Osteocyte (in vitro differentiated cells): ENCODE results near the gene TNFSF10. TPM values are rescaled to one million over a fixed set of nuclear protein-coding genes. Genes with fewer than 3 reads are reported as not detected.

Experiments
- DNase-seq: peaks from one replicate; pipeline ENCODE4 v3.0.0; 2021; ENCODE audit warnings: mixed read lengths; ENCODE audit not compliant: unreplicated experiment; ENCODE audit errors: extremely low spot score
- H3K27ac Mint-ChIP-seq: one replicate; pipeline ENCODE4 v1.8.0; 2021; ENCODE audit warnings: mild to moderate bottlenecking, mixed read lengths; ENCODE audit not compliant: unreplicated experiment
- H3K27me3 Mint-ChIP-seq: one replicate; pipeline ENCODE4 v1.8.0; 2021; ENCODE audit warnings: mixed read lengths; ENCODE audit not compliant: unreplicated experiment
- H3K36me3 Mint-ChIP-seq: one replicate; pipeline ENCODE4 v1.8.0; 2021; ENCODE audit warnings: mixed read lengths; ENCODE audit not compliant: unreplicated experiment
- H3K4me1 Mint-ChIP-seq: one replicate; pipeline ENCODE4 v1.8.0; 2021; ENCODE audit warnings: mixed read lengths; ENCODE audit not compliant: unreplicated experiment
- H3K4me3 Mint-ChIP-seq: one replicate; pipeline ENCODE4 v1.8.0; 2021; ENCODE audit warnings: mild to moderate bottlenecking, moderate library complexity, mixed read lengths; ENCODE audit not compliant: unreplicated experiment
- H3K9me3 Mint-ChIP-seq: one replicate; pipeline ENCODE4 v1.8.0; 2021; ENCODE audit warnings: mixed read lengths; ENCODE audit not compliant: unreplicated experiment
- CTCF ChIP-seq: fragments of 200-600 bp; sonication (generic); IDR thresholded peaks from 2 replicates; pipeline ENCODE4 v1.5.0; 2021; ENCODE audit warnings: antibody characterized with exemption, mild to moderate bottlenecking, moderate library complexity
- total RNA-seq: library from RNA; stranded (reverse); gene quantifications from 2 replicates; pipeline ENCODE4 v1.2.1, GENCODE V29; 2021

TNFSF10 gene
- total RNA-seq, 1 donor from 2014 or later, result not detected

DNA sequence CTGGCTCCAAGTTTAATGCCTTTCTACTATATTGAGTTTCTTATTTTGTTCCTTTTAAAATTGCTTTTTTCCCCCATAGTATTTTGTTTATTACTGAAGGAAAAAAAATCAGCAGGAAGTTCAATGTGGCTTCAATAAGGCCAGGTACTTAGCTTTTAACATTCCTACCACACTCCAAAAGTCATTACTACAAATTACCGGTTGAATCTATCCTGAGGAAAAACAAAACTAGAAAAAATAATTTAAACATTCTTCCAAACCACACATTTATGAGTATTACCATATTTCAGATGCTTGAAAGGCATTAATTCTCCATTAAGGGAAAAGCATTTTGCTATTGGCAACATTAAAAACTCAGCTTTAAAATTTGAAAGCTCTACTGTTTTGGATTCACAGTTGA is 20.2 kb upstream of the TNFSF10 start:
- Mint-ChIP-seq H3K27me3 (peaks cover 4% of the 10 kb centered on the region), H3K36me3 (no peaks in the 10 kb centered on the region), H3K4me3 (no peak overlapping the region), H3K4me1 (peaks cover 3% of the 10 kb centered on the region), H3K9me3 (no peaks in the 10 kb centered on the region), H3K27ac (no peak overlapping the region)
- no peak for TF ChIP-seq CTCF
- DNase-seq, result no peak

GRCh38 chr3:172542999-172543398 is 19.8 kb upstream of the TNFSF10 start:
- no peaks in the 10 kb centered on the region for H3K36me3 Mint-ChIP-seq
- no peaks in the 10 kb centered on the region for H3K9me3 Mint-ChIP-seq
- H3K27ac Mint-ChIP-seq, result no peak overlapping the region
- H3K27me3 Mint-ChIP-seq, result peaks cover 4% of the 10 kb centered on the region
- no peak for TF ChIP-seq CTCF
- no peak for DNase-seq
- peaks cover 3% of the 10 kb centered on the region for H3K4me1 Mint-ChIP-seq
- no peak overlapping the region for H3K4me3 Mint-ChIP-seq

- Mint-ChIP-seq H3K4me3 (no peak overlapping the region), H3K4me1 (peaks cover 3% of the 10 kb centered on the region), H3K27me3 (peaks cover 4% of the 10 kb centered on the region), H3K36me3 (no peaks in the 10 kb centered on the region), H3K9me3 (no peaks in the 10 kb centered on the region), H3K27ac (no peak overlapping the region)
- no peak for DNase-seq
- no peak for TF ChIP-seq CTCF
Measured at GRCh38 chr3:172541945-172542488, 18.8 kb upstream of the TNFSF10 start.

GRCh38 chr3:172540049-172540448 is 16.8 kb upstream of the TNFSF10 start:
- no peak overlapping the region for H3K4me3 Mint-ChIP-seq
- H3K4me1 Mint-ChIP-seq, result peaks cover 3% of the 10 kb centered on the region
- H3K9me3 Mint-ChIP-seq, result no peaks in the 10 kb centered on the region
- no peaks in the 10 kb centered on the region for H3K36me3 Mint-ChIP-seq
- H3K27ac Mint-ChIP-seq, result no peak overlapping the region
- no peak for DNase-seq
- H3K27me3 Mint-ChIP-seq, result peaks cover 8% of the 10 kb centered on the region
- TF ChIP-seq CTCF, result no peak

- H3K9me3 Mint-ChIP-seq, result no peaks in the 10 kb centered on the region
- H3K27me3 Mint-ChIP-seq, result peaks cover 9% of the 10 kb centered on the region
- no peak overlapping the region for H3K4me3 Mint-ChIP-seq
- no peak for TF ChIP-seq CTCF
- DNase-seq, result no peak
- no peak overlapping the region for H3K27ac Mint-ChIP-seq
- no peaks in the 10 kb centered on the region for H3K36me3 Mint-ChIP-seq
- peaks cover 3% of the 10 kb centered on the region for H3K4me1 Mint-ChIP-seq
Measured at GRCh38 chr3:172539273-172539672, 16.0 kb upstream of the TNFSF10 start.
